GM12873 (cell line): ENCODE measurements around the gene RERE.

Source experiments
- TF ChIP-seq, protein P1 (sequence below): IDR thresholded peaks from 2 replicates; pipeline ENCODE4 v1.5.1; 2012; ENCODE audit warnings: low read depth, mild to moderate bottlenecking, moderate library complexity, low read length, control low read depth; ENCODE audit not compliant: insufficient read depth; ENCODE audit errors: missing control alignments

RERE gene

DNA sequence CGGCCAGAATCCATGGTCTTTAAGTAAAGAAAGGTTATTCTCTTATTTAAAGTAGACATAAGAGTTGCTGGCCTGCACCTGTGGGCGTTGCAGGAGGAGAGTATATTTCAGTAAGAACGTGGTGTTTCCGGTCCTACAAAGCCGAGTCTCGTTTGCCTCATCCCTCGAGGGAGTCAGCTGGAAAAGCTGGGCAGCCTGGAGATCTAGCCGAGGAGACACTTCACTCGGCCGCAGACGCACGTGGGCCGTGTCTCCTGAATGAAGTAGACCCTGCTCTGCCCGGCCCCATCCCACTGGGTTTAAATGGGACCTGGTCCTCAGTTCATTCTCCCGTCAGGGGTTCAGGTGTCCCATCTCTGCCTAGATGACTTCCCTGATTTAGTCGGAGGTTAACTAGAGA is 484.6 kb downstream of the RERE start:
- TF ChIP-seq, protein P1, sequence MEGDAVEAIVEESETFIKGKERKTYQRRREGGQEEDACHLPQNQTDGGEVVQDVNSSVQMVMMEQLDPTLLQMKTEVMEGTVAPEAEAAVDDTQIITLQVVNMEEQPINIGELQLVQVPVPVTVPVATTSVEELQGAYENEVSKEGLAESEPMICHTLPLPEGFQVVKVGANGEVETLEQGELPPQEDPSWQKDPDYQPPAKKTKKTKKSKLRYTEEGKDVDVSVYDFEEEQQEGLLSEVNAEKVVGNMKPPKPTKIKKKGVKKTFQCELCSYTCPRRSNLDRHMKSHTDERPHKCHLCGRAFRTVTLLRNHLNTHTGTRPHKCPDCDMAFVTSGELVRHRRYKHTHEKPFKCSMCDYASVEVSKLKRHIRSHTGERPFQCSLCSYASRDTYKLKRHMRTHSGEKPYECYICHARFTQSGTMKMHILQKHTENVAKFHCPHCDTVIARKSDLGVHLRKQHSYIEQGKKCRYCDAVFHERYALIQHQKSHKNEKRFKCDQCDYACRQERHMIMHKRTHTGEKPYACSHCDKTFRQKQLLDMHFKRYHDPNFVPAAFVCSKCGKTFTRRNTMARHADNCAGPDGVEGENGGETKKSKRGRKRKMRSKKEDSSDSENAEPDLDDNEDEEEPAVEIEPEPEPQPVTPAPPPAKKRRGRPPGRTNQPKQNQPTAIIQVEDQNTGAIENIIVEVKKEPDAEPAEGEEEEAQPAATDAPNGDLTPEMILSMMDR = no peak

GRCh38 chr1:8330271-8331125 is 486.9 kb downstream of the RERE start:
- TF ChIP-seq, protein P1 = no peak

- TF ChIP-seq, protein P1 = no peak
These were observed 487.6 kb downstream of the RERE start for GRCh38 chr1:8329858-8330257.

- TF ChIP-seq, protein P1 = no peak
These were observed 488.0 kb downstream of the RERE start for GRCh38 chr1:8329439-8329838.

GRCh38 chr1:8328271-8328670 is 489.2 kb downstream of the RERE start:
- TF ChIP-seq, protein P1 = no peak

- TF ChIP-seq, protein P1 = no peak
These were observed 491.2 kb downstream of the RERE start for GRCh38 chr1:8326265-8326664.

GRCh38 chr1:8325771-8326170 is 491.7 kb downstream of the RERE start:
- TF ChIP-seq, protein P1 = no peak
